CD4-positive, alpha-beta memory T cell (primary cell): ENCODE results near the gene IL13RA1. TPM values are rescaled to one million over a fixed set of nuclear protein-coding genes. Genes with fewer than 3 reads are reported as not detected.

Experiments used
- CTCF ChIA-PET: fragments of 350-600 bp; sonication (Branson Sonifier 250); formaldehyde crosslinking; loops from one replicate; lab custom pipeline; 2021; ENCODE audit warnings: inconsistent platforms; ENCODE audit not compliant: partially characterized antibody; lab: Charles Lee
- POLR2A ChIA-PET: fragments of 350-600 bp; sonication (Branson Sonifier 250); formaldehyde crosslinking; loops from one replicate; lab custom pipeline; 2021; ENCODE audit not compliant: partially characterized antibody; lab: Charles Lee
- DNase-seq, 5 donors: peaks; one replicate each; pipeline versions ENCODE4 v3.0.0 to v3.0.0-alpha.2; 2020 to 2022; ENCODE audit warnings: mixed read lengths in 1 of 5
- H3K27ac ChIP-seq: one replicate; pipeline ENCODE4 v1.7.0; 2013; ENCODE audit warnings: low read depth, low read length
- H3K27me3 ChIP-seq: 2 replicates; pipeline ENCODE4 v1.7.0; 2013; ENCODE audit warnings: mild to moderate bottlenecking, low read length, moderate library complexity; ENCODE audit not compliant: insufficient read depth
- H3K36me3 ChIP-seq: 2 replicates; pipeline ENCODE4 v1.7.0; 2013; ENCODE audit warnings: mild to moderate bottlenecking, low read length, moderate library complexity; ENCODE audit not compliant: insufficient read depth
- H3K4me1 ChIP-seq: 2 replicates; pipeline ENCODE4 v1.7.0; 2013; ENCODE audit warnings: mild to moderate bottlenecking, low read length, moderate library complexity; ENCODE audit not compliant: insufficient read depth
- H3K4me3 ChIP-seq, 2 donors: one replicate each; pipeline ENCODE4 v1.7.0; 2013; ENCODE audit warnings: low read length in 2 of 2, mild to moderate bottlenecking in 1 of 2
- H3K9me3 ChIP-seq, 2 donors: one replicate each; pipeline ENCODE4 v1.7.0; 2013; ENCODE audit warnings: low read length in 2 of 2, control low read depth in 1 of 2; ENCODE audit not compliant: control insufficient read depth in 1 of 2
- H3K27ac Mint-ChIP-seq, 7 donors: one replicate each; pipeline ENCODE4 v1.8.0; 2020 to 2021; ENCODE audit warnings: mixed read lengths in 7 of 7, mild to moderate bottlenecking in 6 of 7, inconsistent platforms in 3 of 7, moderate library complexity in 3 of 7
- H3K27me3 Mint-ChIP-seq, 2 donors: one replicate each; pipeline ENCODE4 v1.8.0; 2020 to 2021; ENCODE audit warnings: mixed read lengths in 2 of 2
- H3K36me3 Mint-ChIP-seq, 2 donors: one replicate each; pipeline ENCODE4 v1.8.0; 2020 to 2021; ENCODE audit warnings: mixed read lengths in 2 of 2, inconsistent platforms in 1 of 2, mild to moderate bottlenecking in 1 of 2
- H3K4me1 Mint-ChIP-seq, 4 donors: one replicate each; pipeline ENCODE4 v1.8.0; 2020 to 2021; ENCODE audit warnings: mixed read lengths in 4 of 4, mild to moderate bottlenecking in 1 of 4
- H3K4me3 Mint-ChIP-seq, 8 donors: one replicate each; pipeline ENCODE4 v1.8.0; 2020 to 2021; ENCODE audit warnings: mixed read lengths in 8 of 8, mild to moderate bottlenecking in 7 of 8, moderate library complexity in 6 of 8, inconsistent platforms in 3 of 8
- H3K9me3 Mint-ChIP-seq, 8 donors: one replicate each; pipeline ENCODE4 v1.8.0; 2020 to 2021; ENCODE audit warnings: mixed read lengths in 8 of 8, mild to moderate bottlenecking in 5 of 8, inconsistent platforms in 3 of 8, moderate library complexity in 1 of 8
- intact Hi-C: fragments of 100-400 bp; cut with micrococcal nuclease; formaldehyde crosslinking; loops from one replicate; pipeline ENCODE4 v1.15.1; 2023
- polyA plus RNA-seq, 2 donors: library from polyadenylated mRNA; unstranded; fragments of 300-500 nt; fragmentation: Illumina TruSeq; gene quantifications; one replicate each; pipeline ENCODE4 v1.2.3, GENCODE V29; 2021
- total RNA-seq, 2 experiments: library from RNA; stranded (reverse); gene quantifications; one replicate each; pipeline ENCODE4 v1.2.3, GENCODE V29; 2021

Gene IL13RA1
- total and polyA plus RNA-seq, 4 experiments from 2014 or later, result 0.38 to 0.94 (median 0.79) TPM; not detected in 1

GRCh38 chrX:118761939-118762707, 34.7 kb downstream of the IL13RA1 start:
- H3K4me3 Mint-ChIP-seq, result no peak overlapping the region
- H3K27ac Mint-ChIP-seq, result no peak overlapping the region
- Histone ChIP-seq H3K36me3 (no peaks in the 10 kb centered on the region), H3K9me3 (no peaks in the 10 kb centered on the region), H3K27ac (no peak overlapping the region), H3K4me1 (no peaks in the 10 kb centered on the region), H3K27me3 (no peaks in the 10 kb centered on the region), H3K4me3 (no peak overlapping the region)
- intact Hi-C loops, result no loop called here
- ChIA-PET CTCF (no interaction called here), POLR2A (no interaction called here)
- DNase-seq, result no peak
- peaks cover 0 to 2% of the 10 kb centered on the region in 2 donors for H3K27me3 Mint-ChIP-seq
- no peaks in the 10 kb centered on the region for H3K36me3 Mint-ChIP-seq
- H3K4me1 Mint-ChIP-seq, result no peaks in the 10 kb centered on the region
- H3K9me3 Mint-ChIP-seq, result no peaks in the 10 kb centered on the region

- Mint-ChIP-seq H3K4me3 (no peak overlapping the region), H3K4me1 (no peaks in the 10 kb centered on the region), H3K27me3 (peaks cover 2% of the 10 kb centered on the region in 2 donors), H3K36me3 (no peaks in the 10 kb centered on the region), H3K27ac (no peak overlapping the region), H3K9me3 (no peaks in the 10 kb centered on the region)
- Histone ChIP-seq H3K36me3 (no peaks in the 10 kb centered on the region), H3K4me1 (no peaks in the 10 kb centered on the region), H3K4me3 (no peak overlapping the region), H3K27me3 (no peaks in the 10 kb centered on the region), H3K9me3 (no peaks in the 10 kb centered on the region), H3K27ac (no peak overlapping the region)
- DNase-seq, result no peak
- ChIA-PET CTCF (no interaction called here), POLR2A (no interaction called here)
- intact Hi-C loops, result no loop called here
Observed at GRCh38 chrX:118763489-118763888, 36.1 kb downstream of the IL13RA1 start.

GRCh38 chrX:118764122-118764521, 36.7 kb downstream of the IL13RA1 start:
- ChIA-PET CTCF (no interaction called here), POLR2A (no interaction called here)
- Mint-ChIP-seq H3K27ac (no peak overlapping the region), H3K9me3 (no peaks in the 10 kb centered on the region), H3K36me3 (no peaks in the 10 kb centered on the region), H3K4me3 (no peak overlapping the region), H3K27me3 (peaks cover 2% of the 10 kb centered on the region in 2 donors), H3K4me1 (no peaks in the 10 kb centered on the region)
- DNase-seq, result no peak
- Histone ChIP-seq H3K4me1 (no peaks in the 10 kb centered on the region), H3K9me3 (no peaks in the 10 kb centered on the region), H3K27ac (no peak overlapping the region), H3K36me3 (no peaks in the 10 kb centered on the region), H3K27me3 (no peaks in the 10 kb centered on the region), H3K4me3 (no peak overlapping the region)
- intact Hi-C loops, result no loop called here

- intact Hi-C loops, result no loop called here
- Histone ChIP-seq H3K36me3 (no peaks in the 10 kb centered on the region), H3K9me3 (no peaks in the 10 kb centered on the region), H3K27me3 (no peaks in the 10 kb centered on the region), H3K27ac (no peak overlapping the region), H3K4me1 (no peaks in the 10 kb centered on the region), H3K4me3 (no peak overlapping the region)
- peaks cover 0 to 2% of the 10 kb centered on the region in 2 donors for H3K27me3 Mint-ChIP-seq
- no peak for DNase-seq
- H3K36me3 Mint-ChIP-seq, result no peaks in the 10 kb centered on the region
- POLR2A ChIA-PET, result no interaction called here
- H3K4me3 Mint-ChIP-seq, result no peak overlapping the region
- peaks cover 0 to 4% (median 0%) of the 10 kb centered on the region in 8 donors for H3K9me3 Mint-ChIP-seq
- H3K27ac Mint-ChIP-seq, result no peak overlapping the region
- CTCF ChIA-PET, result no interaction called here
- no peaks in the 10 kb centered on the region for H3K4me1 Mint-ChIP-seq
Observed at GRCh38 chrX:118770133-118770760, 42.8 kb downstream of the IL13RA1 start.

GRCh38 chrX:118772051-118772450, 44.6 kb downstream of the IL13RA1 start:
- ChIA-PET CTCF (no interaction called here), POLR2A (no interaction called here)
- Mint-ChIP-seq H3K27ac (no peak overlapping the region), H3K27me3 (peaks cover 2 to 5% of the 10 kb centered on the region in 2 donors), H3K9me3 (peaks cover 0 to 4% (median 0%) of the 10 kb centered on the region in 8 donors), H3K36me3 (no peaks in the 10 kb centered on the region), H3K4me3 (no peak overlapping the region), H3K4me1 (no peaks in the 10 kb centered on the region)
- Histone ChIP-seq H3K36me3 (no peaks in the 10 kb centered on the region), H3K9me3 (no peaks in the 10 kb centered on the region), H3K27ac (no peak overlapping the region), H3K4me1 (no peaks in the 10 kb centered on the region), H3K4me3 (no peak overlapping the region), H3K27me3 (no peaks in the 10 kb centered on the region)
- DNase-seq, result no peak
- intact Hi-C loops, result no loop called here

- Histone ChIP-seq H3K36me3 (no peaks in the 10 kb centered on the region), H3K27ac (no peak overlapping the region), H3K27me3 (no peaks in the 10 kb centered on the region), H3K4me3 (no peak overlapping the region), H3K4me1 (no peaks in the 10 kb centered on the region), H3K9me3 (no peaks in the 10 kb centered on the region)
- H3K36me3 Mint-ChIP-seq, result no peaks in the 10 kb centered on the region
- no peaks in the 10 kb centered on the region for H3K4me1 Mint-ChIP-seq
- peaks cover 0 to 4% (median 0%) of the 10 kb centered on the region in 8 donors for H3K9me3 Mint-ChIP-seq
- H3K4me3 Mint-ChIP-seq, result no peak overlapping the region
- H3K27me3 Mint-ChIP-seq, result peaks cover 2 to 3% of the 10 kb centered on the region in 2 donors
- intact Hi-C loops, result no loop called here
- no peak for DNase-seq
- CTCF ChIA-PET, result no interaction called here
- POLR2A ChIA-PET, result no interaction called here
- H3K27ac Mint-ChIP-seq, result no peak overlapping the region
Observed at GRCh38 chrX:118773782-118774181, 46.4 kb downstream of the IL13RA1 start.

DNA sequence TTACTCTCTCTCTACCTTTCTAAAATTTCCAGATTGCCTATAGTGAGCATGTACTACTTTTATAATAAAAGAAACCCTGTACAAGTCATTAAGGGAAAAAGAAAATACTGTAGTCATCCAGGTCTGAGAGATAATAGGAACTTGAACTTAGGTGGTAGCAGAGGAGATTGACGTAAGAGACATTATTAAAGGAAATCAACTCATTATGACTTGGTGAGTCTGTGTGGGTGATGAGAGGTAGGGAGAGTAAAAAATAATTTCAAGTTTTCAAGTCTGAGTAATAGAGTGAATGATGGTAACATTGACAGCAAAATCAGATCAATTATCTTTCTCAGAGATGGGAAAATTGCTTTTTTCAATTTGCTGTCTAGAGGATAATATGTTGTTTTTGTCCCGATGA, 52.2 kb downstream of the IL13RA1 start:
- Histone ChIP-seq H3K4me3 (no peak overlapping the region), H3K27ac (no peak overlapping the region), H3K9me3 (no peaks in the 10 kb centered on the region), H3K36me3 (no peaks in the 10 kb centered on the region), H3K4me1 (no peaks in the 10 kb centered on the region), H3K27me3 (no peaks in the 10 kb centered on the region)
- H3K9me3 Mint-ChIP-seq, result no peaks in the 10 kb centered on the region
- H3K4me1 Mint-ChIP-seq, result no peaks in the 10 kb centered on the region
- DNase-seq, result no peak
- H3K27me3 Mint-ChIP-seq, result peaks cover 5% of the 10 kb centered on the region in 2 donors
- H3K4me3 Mint-ChIP-seq, result no peak overlapping the region
- intact Hi-C loops, result no loop called here
- H3K27ac Mint-ChIP-seq, result no peak overlapping the region
- POLR2A ChIA-PET, result no interaction called here
- no peaks in the 10 kb centered on the region for H3K36me3 Mint-ChIP-seq
- CTCF ChIA-PET, result no interaction called here
